ENCODE results near the gene TRIM47. TPM values are rescaled to one million over a fixed set of nuclear protein-coding genes. Genes with fewer than 3 reads are reported as not detected.

The TRIM47 gene
- total RNA-seq, 6 experiments from 2014 or later, result 9.1 to 27.0 (median 21.5) TPM

DNA sequence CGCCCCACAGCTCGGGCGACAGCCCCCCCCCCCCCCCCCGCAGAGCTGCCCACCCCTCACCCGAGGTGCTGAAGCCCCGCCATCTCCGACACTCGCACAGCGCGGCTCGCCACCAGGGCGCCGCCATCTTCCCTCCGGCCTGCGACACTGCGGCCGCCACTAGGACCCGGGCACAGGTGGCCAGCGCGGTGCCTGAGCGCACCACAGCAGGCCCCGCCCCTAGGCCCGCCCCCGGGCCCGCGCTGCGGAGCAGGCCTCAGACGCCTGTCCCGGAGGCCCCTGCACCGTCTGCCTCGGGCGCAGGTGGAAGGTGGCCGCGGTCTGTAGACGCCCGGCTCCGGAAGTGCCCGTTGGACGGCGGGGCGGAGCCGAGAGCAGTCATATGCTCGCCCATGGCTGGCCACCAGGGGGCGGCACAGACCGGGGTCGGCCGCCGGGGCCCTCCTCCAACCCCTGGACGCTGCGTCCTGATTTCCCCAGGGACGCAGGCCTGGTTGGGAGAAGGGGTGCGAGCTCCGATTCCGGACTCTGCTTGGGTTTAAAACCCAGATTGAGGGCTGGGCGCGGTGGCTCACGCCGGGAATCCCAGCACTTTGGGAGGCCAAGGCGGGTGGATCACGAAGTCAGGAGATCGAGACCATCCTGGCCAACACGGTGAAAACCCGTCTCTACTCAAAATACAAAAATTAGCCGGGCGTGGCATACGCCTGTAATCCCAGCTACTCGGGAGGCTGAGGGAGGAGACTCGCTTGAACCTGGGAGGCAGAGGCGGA lies 26.6 kb upstream of the TRIM47 start, which contains the start of gene MRPL38:
TSS of gene MRPL38 (minus strand) at position 136 of the 773 bp plus-strand sequence. CDS start at position 127, 9 bp downstream.
- intact Hi-C loops (cut with DNase I), result loop anchor here (5.0 kb wide), 1 partner anchor 102 kb away; no protein-coding TSS in a partner anchor

GRCh38 chr17:75902406-75902805 lies 24.0 kb upstream of the TRIM47 start:
- no peak for TF ChIP-seq POLR2A (IDR thresholded peaks at IDR 0.05)
- no peak for TF ChIP-seq CTCF (IDR thresholded peaks at IDR 0.05)
- Histone ChIP-seq H3K27ac (no peak overlapping the region), H3K9me3 (no peaks in the 10 kb centered on the region), H3K27me3 (no peaks in the 10 kb centered on the region), H3K36me3 (peaks cover 0 to 38% (median 13%) of the 10 kb centered on the region in 4 donors), H3K4me3 (no peak overlapping the region), H3K4me1 (peaks cover 0 to 30% (median 6%) of the 10 kb centered on the region in 4 donors)
- intact Hi-C loops (cut with DNase I), result no loop called here
- DNase-seq (no peak), ATAC-seq (no peak)
- 98% methylated on average over 5 of the region's 6 CpGs for WGBS (ENCODE audit: insufficient coverage, low coverage, low lambda C conversion rate, missing lambda C conversion rate)

More for the DNA sequence above, 26.6 kb upstream of the TRIM47 start, which contains the start of gene MRPL38:
- ATAC-seq (peak; percentile 94 to 98 (median 96)), DNase-seq (peak; percentile 96 to 98 (median 97))
- Histone ChIP-seq H3K27me3 (no peaks in the 10 kb centered on the region), H3K4me3 (peak within 1 kb of the TSS; percentile 71 to 96 (median 96)), H3K9me3 (no peaks in the 10 kb centered on the region), H3K27ac (peak within 1 kb of the TSS; percentile 72 to 86 (median 84)), H3K36me3 (peaks cover 0 to 21% (median 5%) of the 10 kb centered on the region in 4 donors), H3K4me1 (peaks cover 0 to 26% (median 4%) of the 10 kb centered on the region in 4 donors)
- TF ChIP-seq CTCF (IDR thresholded peaks at IDR 0.05) (peak; percentile 99 to 100 (median 100)), POLR2A (IDR thresholded peaks at IDR 0.05) (peak; percentile 65)
- WGBS (ENCODE audit: insufficient coverage, low coverage, low lambda C conversion rate, missing lambda C conversion rate), result 12% methylated on average over 6 of the region's 69 CpGs

GRCh38 chr17:75901727-75902126 lies 23.3 kb upstream of the TRIM47 start:
- WGBS (ENCODE audit: insufficient coverage, low coverage, low lambda C conversion rate, missing lambda C conversion rate), result 100% methylated on average over 2 of the region's 18 CpGs
- Histone ChIP-seq H3K4me1 (peaks cover 0 to 35% (median 6%) of the 10 kb centered on the region in 4 donors), H3K36me3 (peaks cover 0 to 38% (median 13%) of the 10 kb centered on the region in 4 donors), H3K27ac (no peak overlapping the region), H3K4me3 (no peak overlapping the region), H3K9me3 (no peaks in the 10 kb centered on the region), H3K27me3 (no peaks in the 10 kb centered on the region)
- ATAC-seq (no peak), DNase-seq (no peak)
- intact Hi-C loops (cut with DNase I), result no loop called here
- no peak for TF ChIP-seq CTCF (IDR thresholded peaks at IDR 0.05)
- TF ChIP-seq POLR2A (IDR thresholded peaks at IDR 0.05), result no peak

- Histone ChIP-seq H3K27ac (no peak overlapping the region), H3K9me3 (no peaks in the 10 kb centered on the region), H3K4me1 (peaks cover 0 to 37% (median 6%) of the 10 kb centered on the region in 4 donors), H3K27me3 (no peaks in the 10 kb centered on the region), H3K36me3 (peaks cover 0 to 38% (median 13%) of the 10 kb centered on the region in 4 donors), H3K4me3 (no peak overlapping the region)
- no peak for TF ChIP-seq POLR2A (IDR thresholded peaks at IDR 0.05)
- no peak for TF ChIP-seq CTCF (IDR thresholded peaks at IDR 0.05)
- peak in 1 of 3 donors; percentile 48 for DNase-seq
- 78% methylated on average over 3 of the region's 13 CpGs for WGBS (ENCODE audit: insufficient coverage, low coverage, low lambda C conversion rate, missing lambda C conversion rate)
- intact Hi-C loops (cut with DNase I), result no loop called here
- no peak for ATAC-seq
Measured at GRCh38 chr17:75900691-75901533, 22.5 kb upstream of the TRIM47 start.
